Femur (tissue), 1 donor: ENCODE data around the gene PPP1R3F.
"Not testable (repeated sequence)": the region's sequence is repeated elsewhere in the genome, so short reads cannot be mapped to it uniquely, and the experiment has no call there.

Experiments
- DNase-seq: peaks from one replicate; pipeline ENCODE4 v3.0.0-alpha.2; 2017

The PPP1R3F gene

DNA sequence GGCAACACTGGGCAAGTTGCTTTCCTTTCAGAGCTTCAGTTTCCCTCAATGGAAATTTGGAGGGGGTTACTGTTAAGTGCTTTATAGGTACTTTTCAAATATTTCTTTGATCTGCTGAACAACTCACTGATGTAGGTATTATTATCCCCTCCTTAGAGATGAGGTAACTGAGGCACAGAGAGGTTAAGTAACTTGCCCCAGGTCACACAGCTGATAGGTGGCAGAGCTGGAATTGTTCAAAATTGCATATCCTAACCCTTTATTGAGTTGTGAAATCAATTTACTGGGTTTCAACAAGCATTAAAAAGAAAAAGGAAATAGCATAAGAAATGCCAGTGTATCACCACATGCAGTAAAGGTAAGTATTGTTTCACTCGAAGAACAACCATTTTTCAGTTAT lies 6.6 kb downstream of the PPP1R3F start:
- DNase-seq: no peak

DNA sequence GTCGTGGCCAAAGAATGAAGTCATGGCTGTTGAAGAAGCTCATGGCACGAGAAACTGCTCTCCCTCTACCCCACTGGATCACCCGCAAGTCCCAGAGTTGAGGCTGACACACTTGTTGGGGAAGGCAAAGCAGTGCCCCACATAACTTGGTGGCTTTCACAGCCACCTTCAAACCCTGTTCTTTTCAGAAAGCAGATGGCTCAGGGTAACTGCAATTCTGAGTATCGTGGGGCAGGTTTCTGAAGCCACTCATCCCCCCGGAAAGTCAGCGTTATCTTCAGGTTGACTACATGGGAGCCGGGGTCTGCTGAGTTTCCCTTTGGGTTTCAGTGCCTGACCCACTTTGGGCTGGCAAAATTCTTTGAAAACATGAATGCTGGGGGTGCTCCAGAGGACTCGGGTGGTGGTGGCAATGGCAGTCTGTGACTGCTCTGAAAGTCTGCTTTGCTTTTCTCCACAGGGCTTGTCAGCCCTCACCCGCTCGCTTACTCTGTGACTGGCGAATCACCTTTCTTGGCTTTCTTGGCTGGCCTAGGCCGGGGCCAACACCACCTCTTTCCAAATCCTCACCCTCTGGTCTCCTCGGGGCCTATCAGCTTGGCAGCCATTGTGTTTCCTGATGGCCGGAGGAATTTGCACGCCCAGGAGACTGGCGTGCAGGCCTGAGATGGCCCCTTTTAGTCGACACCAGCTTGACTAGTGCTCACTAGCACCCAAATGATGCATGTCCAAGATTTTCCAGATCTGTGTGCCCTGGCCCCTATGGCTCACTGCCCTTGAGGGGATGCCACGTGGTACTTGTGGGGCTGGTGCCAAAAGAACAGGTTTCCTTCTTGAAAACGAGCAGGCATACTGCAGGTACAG lies 7.3 kb downstream of the PPP1R3F start:
- no peak for DNase-seq

DNA sequence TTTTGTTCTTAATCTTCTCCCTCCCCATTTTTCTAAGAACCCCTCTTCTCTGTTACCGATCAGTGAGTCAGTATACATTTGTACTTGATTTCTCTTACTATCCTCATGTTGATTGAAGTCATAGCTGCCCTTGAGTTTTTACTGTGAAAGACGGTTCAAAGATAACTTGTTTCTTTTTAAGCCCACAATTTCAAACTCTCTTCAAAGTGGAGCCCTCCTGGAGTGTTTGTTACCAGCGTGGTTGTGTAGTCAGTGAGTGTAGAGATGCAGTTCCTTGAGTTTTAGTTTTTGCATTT lies 7.9 kb downstream of the PPP1R3F start:
- no peak for DNase-seq

DNA sequence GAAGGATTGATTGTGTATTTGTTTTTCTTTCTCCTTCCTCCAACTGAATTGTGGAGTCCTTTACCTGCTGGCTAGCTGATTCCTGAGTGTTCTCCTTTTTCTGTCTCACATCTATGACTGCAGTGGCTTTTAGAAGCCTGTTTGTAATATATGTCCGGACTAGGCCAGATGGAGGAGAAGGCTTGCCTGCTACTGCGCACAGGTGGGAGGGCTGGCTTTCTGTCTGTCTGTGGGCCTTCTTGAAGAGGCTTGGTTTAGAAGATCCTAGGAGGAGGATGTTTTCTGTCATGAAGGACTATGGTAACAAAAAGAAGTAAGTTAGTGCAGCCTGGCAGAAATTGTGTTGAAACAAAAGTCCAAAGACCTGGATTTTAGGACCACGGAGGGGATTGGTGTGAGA lies 8.5 kb downstream of the PPP1R3F start:
- no peak for DNase-seq

DNA sequence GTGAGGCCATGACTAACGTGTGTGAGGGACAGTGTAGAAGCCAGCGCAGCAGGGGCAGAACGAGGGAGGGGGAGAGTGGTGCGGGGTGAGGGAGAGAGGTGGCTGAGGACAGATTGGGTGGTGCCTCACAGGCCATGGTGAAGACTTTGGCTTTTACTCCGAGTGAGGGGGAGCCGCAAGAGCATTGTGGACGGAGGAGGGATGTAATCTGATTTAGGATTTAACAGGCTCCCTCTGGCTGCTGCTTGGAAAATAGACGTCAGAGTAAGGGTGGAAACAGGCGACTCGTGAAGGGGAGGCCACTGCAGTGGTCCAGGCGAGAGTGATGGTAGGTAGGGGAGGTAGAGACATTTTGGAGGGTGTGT lies 13.0 kb downstream of the PPP1R3F start:
- peak; percentile 35 for DNase-seq

DNA sequence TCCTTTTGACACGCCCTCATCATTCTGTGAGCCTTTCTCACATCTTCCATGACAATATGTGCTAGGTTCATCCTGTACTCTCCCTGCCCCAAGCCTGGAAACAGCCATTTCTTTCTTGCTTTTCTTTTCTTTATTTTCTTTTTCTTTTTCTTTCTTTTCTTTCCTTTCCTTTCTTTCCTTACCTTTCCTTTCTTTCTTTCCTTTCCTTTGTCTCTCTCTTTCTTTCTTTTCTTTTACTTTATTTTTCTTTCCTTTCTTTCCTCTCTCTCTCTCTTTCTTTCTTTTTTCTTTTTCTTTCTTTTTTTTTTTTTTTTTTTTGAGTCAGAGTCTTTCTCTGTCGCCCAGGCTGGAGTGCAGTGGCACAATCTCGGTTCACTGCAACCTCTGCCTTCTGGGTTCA lies 14.6 kb downstream of the PPP1R3F start:
- DNase-seq: no peak

DNA sequence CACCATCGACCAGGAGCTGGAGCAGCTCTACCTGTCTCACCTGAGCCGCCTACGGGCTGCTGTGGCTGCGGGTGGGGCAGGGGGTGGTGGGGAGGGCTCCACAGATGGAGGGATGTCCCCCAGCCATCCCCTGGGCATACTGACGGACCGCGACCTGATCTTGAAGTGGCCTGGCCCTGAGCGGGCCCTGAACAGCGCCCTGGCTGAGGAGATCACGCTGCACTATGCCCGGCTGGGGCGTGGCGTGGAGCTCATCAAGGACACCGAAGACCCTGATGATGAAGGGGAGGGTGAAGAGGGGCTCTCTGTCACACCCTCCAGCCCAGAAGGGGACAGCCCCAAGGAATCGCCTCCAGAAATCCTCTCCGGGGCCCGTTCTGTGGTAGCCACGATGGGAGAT lies 16.5 kb downstream of the PPP1R3F start:
- DNase-seq: no peak

DNA sequence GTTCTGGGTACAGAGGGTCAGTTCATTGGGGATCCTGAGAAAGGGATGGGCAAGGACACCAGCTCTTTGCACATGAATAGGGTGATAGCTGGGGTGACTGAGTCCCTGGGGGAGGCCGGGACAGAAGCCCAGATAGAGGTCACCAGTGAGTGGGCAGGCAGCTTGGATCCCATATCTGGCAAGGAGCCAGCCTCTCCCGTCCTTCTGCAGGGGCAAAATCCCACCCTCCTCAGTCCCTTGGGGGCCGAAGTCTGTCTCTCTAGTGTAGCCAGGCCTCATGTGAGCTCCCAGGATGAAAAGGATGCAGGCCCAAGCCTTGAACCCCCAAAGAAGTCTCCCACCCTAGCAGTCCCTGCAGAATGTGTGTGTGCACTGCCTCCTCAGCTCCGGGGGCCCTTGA lies 17.0 kb downstream of the PPP1R3F start:
- DNase-seq: no peak

DNA sequence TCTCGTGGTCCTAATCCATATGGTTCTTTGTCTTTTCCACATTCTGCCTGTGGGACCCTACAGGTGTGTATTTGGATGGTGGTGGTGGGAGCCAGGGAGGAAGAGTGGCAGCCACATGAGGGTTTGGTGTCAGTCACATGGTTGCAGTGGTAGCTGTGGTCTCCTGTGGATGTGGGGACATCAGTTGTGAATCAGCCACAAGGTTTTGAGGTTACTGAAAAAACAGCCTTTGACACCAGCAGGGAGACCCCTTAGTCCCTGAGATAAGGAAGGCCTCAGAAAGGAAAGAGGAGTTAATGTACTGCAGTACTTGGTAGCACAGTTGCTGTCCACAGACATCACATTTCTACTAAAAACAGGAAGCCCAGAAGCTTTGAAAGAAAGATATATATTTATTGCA lies 18.1 kb downstream of the PPP1R3F start:
- no peak for DNase-seq

DNA sequence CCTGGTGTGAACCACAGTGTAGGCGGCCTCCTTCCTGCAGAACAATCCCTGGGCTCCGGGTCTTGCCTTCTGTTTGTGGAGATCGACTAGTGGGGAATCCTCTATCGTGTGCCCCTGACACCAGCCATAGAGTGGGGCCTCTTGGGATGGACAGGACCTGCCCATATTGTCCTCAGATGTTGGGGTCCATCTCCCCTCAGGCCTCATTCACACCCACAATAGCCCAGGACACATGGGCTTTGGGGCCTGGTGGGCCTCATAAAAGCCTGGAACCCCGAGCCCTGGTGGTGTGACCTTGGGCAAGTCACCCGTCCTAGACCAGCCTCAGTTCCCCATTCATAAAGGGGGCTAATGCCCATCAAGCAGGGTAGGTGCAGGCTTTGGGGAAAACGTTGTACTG lies 20.6 kb downstream of the PPP1R3F start:
- DNase-seq: no peak

DNA sequence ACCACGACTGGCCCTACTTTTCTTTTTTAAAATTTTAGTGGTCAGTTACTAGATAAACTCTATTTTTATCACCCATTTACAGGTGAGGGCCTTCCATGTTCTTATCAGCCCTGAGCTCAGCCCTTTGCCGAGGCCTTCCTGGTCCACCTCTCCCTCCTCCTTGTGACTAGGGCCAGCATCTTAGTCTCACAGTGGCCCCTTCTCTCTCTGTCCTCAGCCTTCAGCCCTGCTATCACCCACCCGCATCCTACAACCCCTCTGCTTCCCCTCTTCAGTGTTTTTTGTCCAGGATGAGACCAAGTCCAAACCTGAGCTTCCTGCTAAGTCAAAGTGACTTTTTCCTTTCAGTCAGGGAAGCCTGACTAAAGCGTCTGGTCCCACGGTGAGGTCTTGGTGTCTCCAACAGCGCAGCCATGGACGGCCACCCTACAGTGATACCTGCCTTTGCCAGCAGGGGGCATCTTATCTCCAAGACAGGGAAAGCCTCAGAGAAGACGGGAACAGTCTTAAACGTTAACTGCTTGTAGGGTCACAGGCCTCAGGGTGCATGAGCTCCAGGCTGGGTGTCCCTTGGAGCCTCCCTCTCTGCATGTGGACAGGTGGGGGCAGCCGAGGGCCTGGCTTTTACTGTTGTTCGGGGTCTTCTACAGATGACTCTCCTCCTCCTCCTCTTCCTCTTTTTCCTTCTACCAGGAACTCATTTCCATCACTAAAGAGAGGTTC lies 22.2 kb downstream of the PPP1R3F start:
- DNase-seq: peak; percentile 58

DNA sequence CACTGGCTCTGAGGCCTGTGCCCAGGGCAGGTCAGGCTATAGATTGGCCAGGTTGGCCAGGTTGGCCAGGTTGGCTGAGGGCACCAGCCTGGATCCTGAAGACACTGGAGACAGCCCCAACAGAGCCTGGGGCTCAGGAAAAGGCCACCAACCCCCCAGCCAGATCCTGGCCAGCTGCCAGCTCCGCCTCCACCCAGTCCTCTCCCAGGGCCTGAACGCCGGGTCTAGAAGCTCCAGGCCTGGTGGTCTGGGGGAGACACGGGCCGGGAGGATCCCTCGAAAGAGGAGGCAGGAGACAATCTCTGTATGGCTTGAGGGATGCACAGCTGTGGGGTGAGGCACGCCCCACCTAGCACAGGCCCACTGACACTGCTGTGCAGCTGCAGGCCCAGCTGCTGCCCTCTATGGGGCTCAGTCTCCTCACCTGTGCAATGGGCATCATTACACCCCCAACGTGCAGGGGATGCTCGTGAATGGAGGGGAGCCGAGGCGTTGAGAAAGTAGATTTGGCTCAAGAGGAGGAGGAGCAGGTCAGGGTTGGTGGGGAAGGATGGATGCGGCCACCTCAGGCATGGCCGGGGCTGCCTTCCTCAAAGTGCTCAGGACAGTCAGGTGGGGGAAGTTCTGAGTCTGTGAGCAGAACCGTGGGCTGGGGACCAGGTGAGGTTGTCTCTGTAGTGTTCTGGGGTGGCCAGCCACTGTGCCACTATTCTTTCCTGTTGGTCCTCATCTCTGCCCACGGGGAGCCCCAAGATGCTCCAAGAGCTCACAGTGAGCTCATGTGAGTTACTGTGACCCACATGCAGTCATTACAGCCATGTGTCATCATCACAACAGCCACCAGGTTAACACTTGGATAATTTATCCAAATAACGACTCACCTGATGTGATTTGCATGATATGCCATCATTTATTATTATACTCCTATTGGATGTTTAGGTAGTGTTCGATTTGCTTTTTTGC lies 23.1 kb downstream of the PPP1R3F start:
- DNase-seq: no peak

DNA sequence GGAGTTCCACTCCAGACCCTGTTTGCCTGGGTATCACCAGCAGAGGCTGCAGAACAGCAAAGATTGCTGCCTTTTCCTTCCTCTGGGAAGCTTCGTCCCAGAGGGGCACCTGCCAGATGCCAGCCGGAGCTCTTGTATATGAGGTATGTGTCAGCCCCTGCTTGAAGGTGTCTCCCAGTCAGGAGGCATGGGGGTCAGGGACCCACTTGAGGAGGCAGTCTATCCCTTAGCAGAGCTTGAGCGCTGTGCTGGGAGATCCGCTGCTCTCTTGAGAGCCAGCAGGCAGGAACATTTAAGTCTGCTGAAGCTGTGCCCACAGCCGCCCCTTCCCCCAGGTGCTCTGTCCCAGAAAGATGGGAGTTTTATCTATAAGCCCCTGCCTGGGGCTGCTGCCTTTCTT lies 29.7 kb downstream of the PPP1R3F start:
- not testable (repeated sequence) for DNase-seq

DNA sequence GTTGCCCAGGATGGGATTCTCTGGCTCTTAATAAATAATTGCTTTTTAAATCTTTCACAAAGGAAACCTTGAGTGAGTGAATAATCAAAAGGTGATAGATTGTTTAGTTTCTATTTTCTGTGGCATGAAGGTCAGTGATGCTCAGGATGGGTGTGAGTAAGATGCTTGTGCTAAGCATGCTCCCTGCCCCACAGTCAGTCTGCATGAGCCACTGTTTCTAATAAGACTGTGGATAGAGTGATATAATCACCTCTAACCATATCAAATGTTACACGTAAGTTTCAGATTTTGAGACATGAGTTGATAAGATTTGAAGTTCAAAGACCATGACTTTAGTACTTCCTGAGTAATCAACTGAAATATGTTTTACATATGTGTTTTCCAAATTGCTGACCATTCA lies 31.1 kb downstream of the PPP1R3F start:
- no peak for DNase-seq

DNA sequence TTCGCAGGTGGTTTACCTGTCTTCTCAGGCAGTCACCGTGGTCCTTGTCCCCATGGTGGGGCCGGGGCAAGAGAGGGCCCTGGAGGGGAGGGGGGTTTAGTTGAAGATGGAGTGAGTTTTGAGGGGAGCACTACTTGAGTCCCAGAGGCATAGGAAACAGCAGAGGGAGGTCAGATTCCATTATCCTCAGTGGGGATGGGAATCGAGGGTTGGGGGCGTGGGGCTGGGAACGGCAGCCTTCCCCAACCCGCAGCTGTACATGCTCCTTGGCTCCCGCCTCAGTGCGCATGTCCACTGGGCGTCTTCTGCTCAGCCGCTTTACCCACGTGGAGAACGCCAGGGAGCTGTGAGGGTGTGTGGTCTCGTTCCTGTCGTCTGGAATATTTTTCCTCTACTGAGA lies 33.8 kb downstream of the PPP1R3F start, which contains the start of gene GAGE10:
Gene GAGE10 (plus strand): TSS at position 301 of the 400 bp plus-strand sequence. CDS start 1,214 bp downstream, outside the sequence.
- DNase-seq: no peak

DNA sequence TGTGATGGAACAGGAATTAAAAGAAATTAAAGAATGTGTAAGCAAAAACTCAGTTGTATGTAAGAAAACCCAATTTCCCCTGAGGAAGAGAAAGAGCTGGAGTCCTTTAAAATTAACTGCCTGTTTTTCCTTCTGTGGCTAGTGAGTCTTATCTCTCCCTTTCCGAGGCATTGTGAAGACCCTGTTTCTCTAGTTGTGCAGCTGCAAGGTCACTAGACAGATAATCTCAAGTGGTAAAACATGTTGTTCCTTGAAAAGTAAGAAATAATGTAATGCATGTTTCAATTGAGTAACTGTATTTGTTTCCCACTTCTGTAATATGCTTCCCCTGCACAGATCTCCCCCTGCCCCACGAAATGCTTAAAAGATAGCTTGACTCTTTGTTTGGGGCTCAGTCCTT lies 38.2 kb downstream of the PPP1R3F start:
- DNase-seq: not testable (repeated sequence)

DNA sequence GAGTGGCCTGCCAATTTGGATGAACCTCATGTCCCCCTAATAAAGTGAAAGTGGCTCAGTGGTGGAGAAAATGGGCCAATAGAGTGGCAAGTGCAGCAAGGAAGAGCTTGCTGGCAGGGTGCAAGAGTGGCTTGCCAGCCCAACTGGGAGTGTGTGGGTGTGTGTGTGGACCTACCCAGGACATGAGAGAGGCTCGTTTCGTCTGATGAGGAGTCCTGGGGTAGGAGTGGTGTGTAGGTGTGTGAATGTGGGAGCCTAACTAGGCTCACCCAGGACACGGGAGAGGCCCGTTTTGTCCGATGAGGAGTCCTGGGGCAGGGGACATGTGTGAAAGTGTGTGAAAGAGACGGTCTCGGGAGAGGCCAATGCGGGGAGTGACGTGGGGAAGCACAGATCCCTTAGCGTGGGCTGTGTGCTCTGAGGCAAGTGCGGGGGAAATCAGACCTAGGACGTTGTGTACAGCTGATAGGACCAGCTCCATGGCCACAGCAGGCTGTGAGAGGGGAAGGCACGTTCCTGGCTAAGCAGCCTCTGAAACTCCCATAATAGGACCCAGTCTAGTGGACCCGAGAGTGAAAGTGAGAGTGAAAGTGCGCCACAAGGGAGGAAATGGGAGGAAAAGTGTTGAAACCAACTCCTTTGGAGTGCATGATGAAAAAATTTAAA lies 39.1 kb downstream of the PPP1R3F start:
- DNase-seq: no peak

DNA sequence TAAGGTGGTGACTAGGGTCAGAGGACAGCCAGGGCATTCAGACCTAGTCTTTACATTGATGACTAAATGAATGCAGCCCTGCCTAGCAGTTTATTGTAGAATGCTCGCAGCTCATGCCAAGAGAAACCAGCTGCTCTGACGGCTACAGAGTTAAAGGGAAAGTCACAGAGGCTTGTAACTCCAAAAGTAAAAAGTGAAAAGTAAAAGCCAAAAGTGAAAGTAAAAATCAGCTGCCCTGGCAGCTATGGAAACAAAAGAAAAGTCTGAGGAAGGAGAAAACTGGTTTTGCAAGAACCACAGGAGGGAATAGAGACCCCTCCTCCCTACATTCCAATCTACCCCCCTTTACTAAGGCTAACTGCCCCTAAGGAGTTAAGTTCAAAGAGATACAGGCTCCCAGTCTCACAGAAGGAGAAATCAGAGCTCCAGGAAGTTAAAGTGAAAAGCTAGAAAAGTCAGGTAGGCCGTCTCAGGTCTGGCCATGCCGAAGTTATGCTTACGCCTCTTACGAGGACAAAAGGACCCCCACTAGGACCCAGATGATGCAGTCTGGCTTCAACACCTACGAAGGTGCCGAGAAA lies 39.9 kb downstream of the PPP1R3F start:
- DNase-seq: no peak

DNA sequence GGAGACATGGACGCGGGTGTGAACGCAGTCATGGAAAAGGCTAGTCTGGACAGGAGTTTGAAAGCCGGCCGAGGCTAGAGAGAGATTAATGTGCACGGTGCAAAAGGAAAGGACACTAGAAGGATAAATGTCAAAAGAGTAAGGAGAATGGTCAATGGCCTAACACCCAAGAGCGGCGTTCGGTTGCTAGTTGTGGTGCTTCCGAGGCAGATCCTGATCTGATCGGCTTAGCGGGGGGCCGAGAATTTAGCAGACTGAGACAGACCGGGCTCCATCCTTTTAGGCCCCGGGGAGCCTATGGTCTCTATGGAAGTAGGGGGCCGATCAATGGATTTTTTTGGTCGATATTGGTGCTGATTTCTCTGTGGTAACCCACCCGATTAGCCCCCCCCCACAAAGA lies 40.8 kb downstream of the PPP1R3F start:
- no peak for DNase-seq

DNA sequence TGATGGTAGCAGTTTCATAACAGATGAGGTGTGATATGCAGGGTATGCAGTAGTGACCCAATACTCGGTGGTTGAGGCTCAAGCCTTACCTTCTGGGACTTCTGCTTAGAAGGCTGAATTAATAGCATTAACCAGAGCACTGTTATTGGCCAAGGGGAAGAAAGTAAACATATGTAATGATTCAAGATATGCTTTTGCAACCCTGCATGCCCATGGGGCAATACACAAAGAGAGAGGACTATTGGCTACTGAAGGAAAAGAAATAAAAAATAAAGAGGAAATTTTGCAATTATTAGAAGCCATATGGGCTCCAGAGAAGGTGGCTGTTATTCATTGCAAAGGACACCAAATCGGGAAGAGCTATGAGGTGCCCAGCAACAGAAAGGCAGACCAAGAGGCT lies 42.6 kb downstream of the PPP1R3F start:
- no peak for DNase-seq

DNA sequence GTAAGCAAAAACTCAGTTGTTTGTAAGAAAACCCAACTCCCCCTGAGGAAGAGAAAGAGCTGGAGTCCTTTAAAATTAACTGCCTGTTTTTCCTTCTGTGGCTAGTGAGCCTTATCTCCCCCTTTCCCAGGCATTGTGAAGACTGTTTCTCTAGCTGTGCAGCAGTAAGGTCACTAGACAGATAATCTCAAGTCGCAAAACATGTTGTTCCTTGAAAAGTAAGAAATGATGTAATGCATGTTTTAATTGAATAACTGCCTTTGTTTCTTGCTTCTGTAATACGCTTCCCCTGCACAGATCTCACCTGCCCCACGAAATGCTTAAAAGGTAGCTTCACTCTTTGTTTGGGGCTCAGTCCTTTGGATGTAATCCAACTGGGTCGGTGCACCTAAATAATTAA lies 46.5 kb downstream of the PPP1R3F start:
- no peak for DNase-seq

DNA sequence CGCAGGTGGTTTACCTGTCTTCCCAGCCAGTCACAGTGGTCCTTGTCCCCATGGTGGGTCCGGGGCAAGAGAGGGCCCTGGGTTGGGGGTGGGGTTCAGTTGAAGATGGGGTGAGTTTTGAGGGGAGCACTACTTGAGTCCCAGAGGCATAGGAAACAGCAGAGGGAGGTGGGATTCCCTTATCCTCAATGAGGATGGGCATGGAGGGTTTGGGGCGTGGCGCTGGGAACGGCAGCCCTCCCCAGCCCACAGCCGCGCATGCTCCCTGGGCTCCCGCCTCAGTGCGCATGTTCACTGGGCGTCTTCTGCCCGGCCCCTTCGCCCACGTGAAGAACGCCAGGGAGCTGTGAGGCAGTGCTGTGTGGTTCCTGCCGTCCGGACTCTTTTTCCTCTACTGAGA lies 52.1 kb downstream of the PPP1R3F start, which contains the start of gene GAGE12J:
Gene GAGE12J (plus strand): TSS at position 301 of the 400 bp plus-strand sequence. CDS start 1,157 bp downstream, outside the sequence.
- DNase-seq: not testable (repeated sequence)
